Nephron progenitor cell (in vitro differentiated cells): ENCODE data around the gene RALGAPA1.

Experiments used
- DNase-seq: peaks from one replicate; pipeline ENCODE4 v3.0.0; 2021
- H3K27ac Mint-ChIP-seq: 2 replicates; pipeline ENCODE4 v1.8.0; 2021; ENCODE audit warnings: mild to moderate bottlenecking, moderate library complexity, mixed read lengths
- H3K27me3 Mint-ChIP-seq: 2 replicates; pipeline ENCODE4 v1.8.0; 2021; ENCODE audit warnings: mild to moderate bottlenecking, low read depth, mixed read lengths; ENCODE audit not compliant: poor library complexity
- H3K36me3 Mint-ChIP-seq: 2 replicates; pipeline ENCODE4 v1.8.0; 2021; ENCODE audit warnings: low read depth, mixed read lengths
- H3K4me1 Mint-ChIP-seq: 2 replicates; pipeline ENCODE4 v1.8.0; 2021; ENCODE audit warnings: mixed read lengths
- H3K4me3 Mint-ChIP-seq: 2 replicates; pipeline ENCODE4 v1.8.0; 2021; ENCODE audit warnings: mild to moderate bottlenecking, moderate library complexity, mixed read lengths
- H3K9me3 Mint-ChIP-seq: 2 replicates; pipeline ENCODE4 v1.8.0; 2021; ENCODE audit warnings: mild to moderate bottlenecking, moderate library complexity, mixed read lengths
- CTCF ChIP-seq: fragments of 200-600 bp; sonication (generic); IDR thresholded peaks from 2 replicates; pipeline ENCODE4 v1.5.0; 2021; ENCODE audit warnings: antibody characterized with exemption

RALGAPA1 gene

GRCh38 chr14:35725930-35726329 is 83.2 kb downstream of the RALGAPA1 start:
- H3K36me3 Mint-ChIP-seq: peaks cover 20% of the 10 kb centered on the region
- H3K4me3 Mint-ChIP-seq: no peak overlapping the region
- H3K4me1 Mint-ChIP-seq: no peaks in the 10 kb centered on the region
- H3K27me3 Mint-ChIP-seq: no peaks in the 10 kb centered on the region
- no peak for DNase-seq
- no peaks in the 10 kb centered on the region for H3K9me3 Mint-ChIP-seq
- no peak overlapping the region for H3K27ac Mint-ChIP-seq
- no peak for TF ChIP-seq CTCF

- TF ChIP-seq CTCF: no peak
- H3K4me1 Mint-ChIP-seq: peaks cover 4% of the 10 kb centered on the region
- DNase-seq: no peak
- H3K27ac Mint-ChIP-seq: peak overlapping the region; percentile 13
- H3K36me3 Mint-ChIP-seq: peaks cover 44% of the 10 kb centered on the region
- no peaks in the 10 kb centered on the region for H3K9me3 Mint-ChIP-seq
- no peak overlapping the region for H3K4me3 Mint-ChIP-seq
- H3K27me3 Mint-ChIP-seq: no peaks in the 10 kb centered on the region
Measured at GRCh38 chr14:35715079-35715478, 94.0 kb downstream of the RALGAPA1 start.

GRCh38 chr14:35712466-35712865 is 96.6 kb downstream of the RALGAPA1 start:
- H3K4me3 Mint-ChIP-seq: no peak overlapping the region
- H3K9me3 Mint-ChIP-seq: no peaks in the 10 kb centered on the region
- H3K27me3 Mint-ChIP-seq: no peaks in the 10 kb centered on the region
- TF ChIP-seq CTCF: no peak
- no peak for DNase-seq
- H3K4me1 Mint-ChIP-seq: peaks cover 4% of the 10 kb centered on the region
- peak overlapping the region; percentile 1 for H3K27ac Mint-ChIP-seq
- H3K36me3 Mint-ChIP-seq: peaks cover 53% of the 10 kb centered on the region

- Mint-ChIP-seq H3K27ac (no peak overlapping the region), H3K27me3 (no peaks in the 10 kb centered on the region), H3K36me3 (peaks cover 50% of the 10 kb centered on the region), H3K4me1 (peaks cover 4% of the 10 kb centered on the region), H3K4me3 (no peak overlapping the region), H3K9me3 (no peaks in the 10 kb centered on the region)
- no peak for DNase-seq
- no peak for TF ChIP-seq CTCF
Measured at GRCh38 chr14:35708062-35708461, 101.0 kb downstream of the RALGAPA1 start.

GRCh38 chr14:35705636-35706035 is 103.5 kb downstream of the RALGAPA1 start:
- no peak for DNase-seq
- TF ChIP-seq CTCF: no peak
- H3K27ac Mint-ChIP-seq: no peak overlapping the region
- no peaks in the 10 kb centered on the region for H3K4me1 Mint-ChIP-seq
- H3K27me3 Mint-ChIP-seq: no peaks in the 10 kb centered on the region
- no peaks in the 10 kb centered on the region for H3K9me3 Mint-ChIP-seq
- H3K4me3 Mint-ChIP-seq: no peak overlapping the region
- H3K36me3 Mint-ChIP-seq: peaks cover 36% of the 10 kb centered on the region

- Mint-ChIP-seq H3K27ac (no peak overlapping the region), H3K27me3 (no peaks in the 10 kb centered on the region), H3K4me3 (no peak overlapping the region), H3K4me1 (no peaks in the 10 kb centered on the region), H3K9me3 (no peaks in the 10 kb centered on the region), H3K36me3 (peaks cover 33% of the 10 kb centered on the region)
- DNase-seq: no peak
- no peak for TF ChIP-seq CTCF
Measured at GRCh38 chr14:35704793-35705493, 104.2 kb downstream of the RALGAPA1 start.
